GM12865 (cell line): ENCODE measurements around the gene RAB11FIP4.
"Not testable (repeated sequence)": the region's sequence is repeated elsewhere in the genome, so short reads cannot be mapped to it uniquely, and the experiment has no call there.

Experiments
- DNase-seq: peaks from one replicate; pipeline ENCODE4 v3.0.0; 2010; ENCODE audit warnings: low read depth
- H3K4me3 ChIP-seq: 2 replicates; pipeline ENCODE4 v1.5.1; 2011; ENCODE audit warnings: mild to moderate bottlenecking, low read depth, low read length, control low read depth
- TF ChIP-seq, protein P1 (sequence below): IDR thresholded peaks from 2 replicates; pipeline ENCODE4 v1.5.1; 2011; ENCODE audit warnings: low read length, control low read depth, low read depth, inconsistent platforms; ENCODE audit not compliant: insufficient read depth; ENCODE audit errors: missing control alignments

The RAB11FIP4 gene

DNA sequence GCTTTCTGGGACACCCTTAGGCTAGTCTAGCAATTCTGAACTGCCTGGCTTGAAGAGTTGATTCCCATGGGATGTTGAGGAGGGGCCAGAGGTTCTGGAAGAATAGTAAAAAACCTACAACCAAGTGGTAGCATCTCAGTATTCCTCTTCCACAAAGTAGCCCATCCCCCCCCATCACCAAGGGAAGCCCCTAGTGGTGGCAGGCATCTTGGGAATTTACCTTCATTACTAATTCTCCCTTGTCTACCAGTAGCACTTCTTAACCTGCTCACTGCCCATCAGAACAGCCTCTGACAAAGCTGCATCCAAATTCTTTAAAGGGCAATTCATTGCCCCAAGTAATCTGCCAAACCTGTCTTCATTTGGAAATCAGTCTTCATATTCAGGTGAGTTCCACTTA is 12.8 kb upstream of the RAB11FIP4 start:
- TF ChIP-seq, protein P1, sequence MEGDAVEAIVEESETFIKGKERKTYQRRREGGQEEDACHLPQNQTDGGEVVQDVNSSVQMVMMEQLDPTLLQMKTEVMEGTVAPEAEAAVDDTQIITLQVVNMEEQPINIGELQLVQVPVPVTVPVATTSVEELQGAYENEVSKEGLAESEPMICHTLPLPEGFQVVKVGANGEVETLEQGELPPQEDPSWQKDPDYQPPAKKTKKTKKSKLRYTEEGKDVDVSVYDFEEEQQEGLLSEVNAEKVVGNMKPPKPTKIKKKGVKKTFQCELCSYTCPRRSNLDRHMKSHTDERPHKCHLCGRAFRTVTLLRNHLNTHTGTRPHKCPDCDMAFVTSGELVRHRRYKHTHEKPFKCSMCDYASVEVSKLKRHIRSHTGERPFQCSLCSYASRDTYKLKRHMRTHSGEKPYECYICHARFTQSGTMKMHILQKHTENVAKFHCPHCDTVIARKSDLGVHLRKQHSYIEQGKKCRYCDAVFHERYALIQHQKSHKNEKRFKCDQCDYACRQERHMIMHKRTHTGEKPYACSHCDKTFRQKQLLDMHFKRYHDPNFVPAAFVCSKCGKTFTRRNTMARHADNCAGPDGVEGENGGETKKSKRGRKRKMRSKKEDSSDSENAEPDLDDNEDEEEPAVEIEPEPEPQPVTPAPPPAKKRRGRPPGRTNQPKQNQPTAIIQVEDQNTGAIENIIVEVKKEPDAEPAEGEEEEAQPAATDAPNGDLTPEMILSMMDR = no peak
- no peak overlapping the region for H3K4me3 ChIP-seq
- DNase-seq = no peak

DNA sequence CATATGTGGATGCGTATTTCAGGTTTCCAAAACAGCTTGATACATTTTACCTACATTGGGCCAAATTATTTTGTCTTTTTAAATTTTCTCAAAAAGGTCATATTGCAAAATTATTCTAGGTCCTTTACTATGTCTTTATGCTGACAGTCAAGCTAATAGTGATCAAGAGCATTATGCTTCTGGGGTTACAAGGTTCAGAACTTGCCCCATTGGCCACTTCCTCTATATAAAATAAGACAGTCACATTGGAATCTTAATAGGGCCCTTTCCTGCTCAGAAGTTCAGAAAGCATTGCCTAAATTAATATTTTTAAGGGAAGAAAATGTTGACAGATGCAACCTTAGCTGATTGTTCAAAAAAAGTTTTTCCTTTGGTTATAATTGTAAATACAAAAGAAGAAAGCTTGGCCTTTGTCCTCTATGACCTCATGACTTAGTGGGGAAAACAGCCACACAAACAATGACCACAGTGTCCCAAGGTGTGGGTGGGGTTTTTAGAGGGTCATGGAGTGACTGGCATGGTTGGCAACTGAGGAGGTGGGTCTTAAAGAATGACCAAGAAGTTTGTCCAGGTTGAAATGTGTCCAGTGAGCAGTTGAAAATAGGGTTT is 11.8 kb upstream of the RAB11FIP4 start:
- TF ChIP-seq, protein P1 = no peak
- DNase-seq = no peak
- H3K4me3 ChIP-seq = no peak overlapping the region

DNA sequence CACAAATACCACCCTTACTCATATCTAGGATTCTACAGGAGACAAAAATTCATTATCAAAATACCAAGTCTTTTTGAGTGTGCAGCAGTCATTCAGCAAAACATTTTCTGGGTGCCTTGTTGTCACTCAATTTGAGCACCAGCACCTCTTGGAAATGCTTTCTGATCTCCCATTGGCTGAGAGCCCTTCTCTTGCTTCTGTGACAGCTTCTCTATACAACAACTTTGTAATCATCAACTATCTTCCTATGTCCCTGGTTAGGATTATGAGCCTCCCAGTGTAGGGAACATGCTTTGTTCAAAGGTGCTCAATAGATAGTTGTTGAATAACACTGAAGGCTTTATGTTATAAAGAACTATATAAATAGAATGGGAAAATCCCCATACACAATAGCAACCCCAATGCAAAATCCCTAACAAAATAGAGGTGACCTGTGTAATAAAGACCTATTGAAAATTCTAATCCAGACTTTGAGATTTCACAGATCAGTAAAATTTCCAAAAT is 10.3 kb upstream of the RAB11FIP4 start:
- no peak overlapping the region for H3K4me3 ChIP-seq
- TF ChIP-seq, protein P1 = no peak
- no peak for DNase-seq

DNA sequence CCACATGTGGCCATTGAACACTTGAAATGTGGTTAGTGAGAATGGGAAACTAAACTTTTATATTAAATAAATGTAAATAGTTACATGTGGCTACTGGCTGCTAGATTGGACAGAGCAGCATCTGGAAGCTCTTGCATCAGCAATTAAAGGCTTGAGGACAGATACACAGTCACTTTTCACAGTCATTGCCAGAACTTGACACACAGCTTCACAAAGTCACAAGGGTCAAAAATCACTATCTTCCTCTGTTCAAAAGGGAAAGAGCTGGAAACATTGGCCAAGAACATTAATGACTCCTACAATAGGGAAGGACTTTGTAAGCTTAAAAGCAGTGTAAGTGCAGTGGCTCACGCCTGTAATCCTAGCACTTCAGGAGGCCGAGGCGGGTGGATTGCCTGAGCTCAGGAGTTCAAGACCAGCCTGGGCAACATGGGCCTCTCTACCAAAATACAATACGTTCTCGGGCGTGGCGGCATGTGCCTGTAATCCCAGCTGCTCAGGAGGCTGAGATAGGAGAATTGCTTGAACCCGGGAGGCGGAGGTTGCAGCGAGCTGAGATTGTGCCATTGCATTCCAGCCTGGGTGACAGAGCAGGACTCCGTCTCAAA is 8.7 kb upstream of the RAB11FIP4 start:
- not testable (repeated sequence) for DNase-seq, H3K4me3 ChIP-seq

DNA sequence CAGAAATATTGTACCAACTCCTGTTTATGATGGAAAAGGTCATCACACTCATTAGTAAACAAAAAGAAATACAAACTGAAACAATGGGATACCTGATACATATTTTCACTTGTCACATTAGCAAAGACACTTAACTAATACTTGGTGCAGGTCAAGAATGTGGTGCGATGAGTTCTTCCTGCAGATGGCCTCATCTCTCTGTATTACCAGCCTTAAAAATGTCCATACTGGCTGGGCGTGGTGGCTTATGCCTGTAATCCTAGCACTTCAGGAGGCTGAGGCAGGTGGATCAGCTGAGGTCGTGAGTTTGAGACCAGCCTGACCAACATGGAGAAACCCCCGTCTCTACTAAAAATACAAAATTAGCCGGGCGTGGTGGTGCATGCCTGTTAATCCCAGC is 8.0 kb upstream of the RAB11FIP4 start:
- not testable (repeated sequence) for DNase-seq, H3K4me3 ChIP-seq

DNA sequence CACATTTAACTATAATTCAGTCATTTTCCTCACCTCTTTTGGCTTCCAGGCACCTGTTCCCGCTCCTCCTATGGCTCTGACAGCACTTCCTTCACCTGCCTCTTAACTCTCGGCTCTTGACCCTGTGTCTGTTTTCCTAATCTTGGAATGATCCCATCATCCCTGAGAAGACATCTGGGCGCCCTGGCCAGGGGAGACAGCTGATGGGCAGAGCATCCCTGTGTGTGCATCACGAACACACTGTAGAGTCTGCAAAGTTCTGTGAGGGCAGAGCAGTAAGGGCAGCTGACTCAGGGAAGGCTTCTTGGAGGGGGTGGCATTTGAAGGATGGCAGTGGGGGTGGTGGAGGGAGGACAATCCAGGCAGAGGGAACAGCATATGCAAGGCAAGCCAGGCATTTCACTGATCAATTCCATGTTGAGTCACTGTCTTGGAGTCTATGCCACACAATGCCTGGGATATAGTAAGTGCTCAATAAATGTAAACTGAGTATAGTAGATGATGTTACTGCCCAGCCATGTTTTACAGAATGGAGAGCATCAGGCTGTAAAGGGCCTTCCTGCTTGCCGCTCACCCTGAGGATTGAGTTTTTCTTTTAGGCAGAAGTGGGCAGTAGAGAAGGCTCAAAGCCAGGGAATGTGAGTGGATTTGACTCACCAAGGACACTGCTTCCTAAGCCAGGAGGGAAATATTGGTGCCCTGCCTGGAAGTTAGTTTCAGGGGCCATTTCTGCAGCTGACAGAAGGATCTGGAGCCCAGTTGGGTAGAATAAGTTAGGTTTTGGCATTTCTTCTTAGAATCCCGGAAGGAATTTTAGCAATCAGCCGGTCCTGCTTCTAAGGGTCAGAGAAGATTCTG is 5.8 kb upstream of the RAB11FIP4 start:
- TF ChIP-seq, protein P1 = no peak
- no peak for DNase-seq
- H3K4me3 ChIP-seq = no peak overlapping the region

DNA sequence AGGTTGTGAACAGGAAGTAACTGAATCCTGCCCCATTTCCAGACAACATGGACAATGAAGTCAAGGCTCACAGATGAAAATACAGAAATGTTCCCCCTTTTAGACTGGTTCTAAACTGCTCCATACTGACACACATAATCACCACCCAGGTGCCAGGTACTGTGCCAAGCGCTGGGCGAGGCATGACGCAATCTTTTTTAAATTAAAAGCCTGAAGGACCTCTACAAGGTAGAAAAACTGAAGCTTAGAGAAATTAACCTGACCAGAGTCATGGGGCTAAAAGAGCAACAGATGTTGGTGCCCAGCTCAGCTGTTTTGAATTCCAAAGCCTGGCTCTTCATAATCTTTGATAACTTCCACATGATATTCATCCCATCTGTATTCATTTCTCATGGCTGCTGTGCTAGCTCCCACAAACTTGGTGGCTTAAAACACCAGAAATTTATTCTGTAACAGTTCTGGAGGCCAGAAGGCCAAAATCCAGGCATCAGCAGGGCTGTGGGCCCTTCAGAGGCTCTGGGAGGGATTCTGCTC is 4.9 kb upstream of the RAB11FIP4 start:
- TF ChIP-seq, protein P1 = no peak
- H3K4me3 ChIP-seq = no peak overlapping the region
- no peak for DNase-seq
